HEK293T (cell line): ENCODE measurements around the gene FAM20B.
A peak's percentile ranks its signal among the peaks of the same experiment; 100 is the strongest.

Experiments used
- CTCF ChIA-PET: fragments of 350-600 bp; formaldehyde crosslinking; extraction: SDS; loops from one replicate; lab custom pipeline; 2021; ENCODE audit warnings: antibody characterized with exemption, inconsistent platforms; lab: Yijun Ruan, JAX
- POLR2A ChIA-PET: fragments of 350-600 bp; formaldehyde crosslinking; extraction: SDS; loops from one replicate; lab custom pipeline; 2020; ENCODE audit warnings: antibody characterized with exemption, inconsistent platforms; lab: Yijun Ruan, JAX
- DNase-seq: peaks from one replicate; pipeline ENCODE4 v3.0.0; 2012; ENCODE audit warnings: mixed read lengths; ENCODE audit errors: extremely low spot score
- ARNT ChIP-seq: fragments of 450-650 bp; IDR thresholded peaks from 2 replicates; pipeline ENCODE4 v1.6.1; 2017; ENCODE audit warnings: mild to moderate bottlenecking
- BHLHE40 ChIP-seq: fragments of 450-650 bp; IDR thresholded peaks from 2 replicates; pipeline ENCODE4 v1.6.1; 2016; ENCODE audit warnings: mild to moderate bottlenecking, moderate library complexity, borderline replicate concordance
- CTBP1 ChIP-seq: fragments of 450-650 bp; IDR thresholded peaks from 2 replicates; pipeline ENCODE4 v1.6.1; 2016; ENCODE audit warnings: borderline replicate concordance
- ELF4 ChIP-seq: fragments of 450-650 bp; IDR thresholded peaks from 2 replicates; pipeline ENCODE4 v1.6.1; 2017; ENCODE audit warnings: antibody characterized with exemption
- FOXA1 ChIP-seq: fragments of 450-650 bp; IDR thresholded peaks from 2 replicates; pipeline ENCODE4 v1.6.1; 2016; ENCODE audit warnings: mild to moderate bottlenecking
- FOXK2 ChIP-seq: fragments of 450-650 bp; IDR thresholded peaks from 2 replicates; pipeline ENCODE4 v1.6.1; 2016; ENCODE audit warnings: mild to moderate bottlenecking
- FOXM1 ChIP-seq: fragments of 450-650 bp; IDR thresholded peaks from 2 replicates; pipeline ENCODE4 v1.6.1; 2017; ENCODE audit warnings: mild to moderate bottlenecking, borderline replicate concordance
- HDGF ChIP-seq: fragments of 450-650 bp; IDR thresholded peaks from 2 replicates; pipeline ENCODE4 v1.6.1; 2017; ENCODE audit warnings: antibody characterized with exemption, borderline replicate concordance
- L3MBTL2 ChIP-seq: fragments of 450-650 bp; conservative IDR thresholded peaks from 2 replicates; pipeline ENCODE4 v1.6.1; 2016; ENCODE audit warnings: mild to moderate bottlenecking
- LEF1 ChIP-seq: fragments of 450-650 bp; IDR thresholded peaks from 2 replicates; pipeline ENCODE4 v1.6.1; 2017; ENCODE audit warnings: mild to moderate bottlenecking, borderline replicate concordance
- NFRKB ChIP-seq: fragments of 450-650 bp; IDR thresholded peaks from 2 replicates; pipeline ENCODE4 v1.6.1; 2016; ENCODE audit warnings: mild to moderate bottlenecking, moderate library complexity
- SP1 ChIP-seq: fragments of 450-650 bp; IDR thresholded peaks from 2 replicates; pipeline ENCODE4 v1.6.1; 2017
- SUZ12 ChIP-seq: fragments of 450-650 bp; IDR thresholded peaks from 2 replicates; pipeline ENCODE4 v1.6.1; 2016; ENCODE audit warnings: mild to moderate bottlenecking
- TARDBP ChIP-seq: fragments of 450-650 bp; IDR thresholded peaks from 2 replicates; pipeline ENCODE4 v1.6.1; 2016
- ZNF384 ChIP-seq: fragments of 450-650 bp; IDR thresholded peaks from 2 replicates; pipeline ENCODE4 v1.6.1; 2016
- TF ChIP-seq, protein P1 (sequence below): fragments of 450-650 bp; IDR thresholded peaks from 2 replicates; pipeline ENCODE4 v1.6.1; 2016

The FAM20B gene

DNA sequence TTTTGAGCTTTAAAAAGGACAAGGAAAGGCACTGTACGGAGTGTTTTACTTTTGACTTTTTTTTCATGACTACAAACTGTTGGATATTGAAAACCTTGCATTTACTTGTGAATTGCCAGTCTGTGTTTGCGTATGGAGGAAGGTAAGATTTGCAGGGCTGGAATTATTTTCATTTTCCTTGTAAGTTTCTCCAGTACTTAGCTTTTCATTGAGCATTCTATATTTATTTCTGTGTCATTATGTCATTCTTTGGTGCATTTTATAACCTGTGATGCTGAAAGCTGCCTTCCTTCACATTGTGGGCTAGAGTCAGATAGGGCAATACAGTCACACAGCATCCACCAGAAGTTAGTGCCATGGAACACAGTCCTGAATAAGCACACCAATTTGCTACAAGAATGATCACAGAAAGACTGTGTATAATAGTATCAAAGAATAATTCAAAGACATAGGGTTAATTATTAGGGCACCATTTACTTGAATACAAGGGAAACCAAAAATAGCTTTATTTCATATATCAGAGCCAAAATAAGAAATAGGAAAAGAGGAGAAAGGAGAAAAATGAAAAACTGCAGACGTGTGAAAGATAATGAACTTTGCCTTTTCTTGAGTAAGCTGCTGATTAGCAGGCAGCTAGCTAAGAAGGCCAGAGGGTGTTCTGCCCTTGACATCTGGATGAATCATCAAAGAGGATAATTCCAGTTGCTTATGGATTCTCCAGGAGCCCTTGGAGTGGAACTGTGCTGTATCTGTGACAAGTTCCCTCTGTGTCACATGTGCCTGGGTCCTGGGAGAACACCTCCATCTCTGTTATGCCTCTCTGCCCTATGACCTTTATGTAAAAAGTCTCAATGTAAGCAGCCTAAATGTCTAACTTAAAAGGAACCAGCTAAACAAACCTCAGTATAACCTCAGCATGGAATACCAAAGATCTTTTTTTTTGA, 8.0 kb upstream of the FAM20B start:
- CTCF ChIA-PET: interaction anchor here (1.5 kb wide), 1 partner anchor 15 kb away, joined by 10 read pairs; no protein-coding TSS in a partner anchor
- DNase-seq: no peak
- POLR2A ChIA-PET: interaction anchor here (1.0 kb wide), 1 partner anchor 12 kb away, joined by 3 read pairs; no protein-coding TSS in a partner anchor
- no peak for TF ChIP-seq ARNT

DNA sequence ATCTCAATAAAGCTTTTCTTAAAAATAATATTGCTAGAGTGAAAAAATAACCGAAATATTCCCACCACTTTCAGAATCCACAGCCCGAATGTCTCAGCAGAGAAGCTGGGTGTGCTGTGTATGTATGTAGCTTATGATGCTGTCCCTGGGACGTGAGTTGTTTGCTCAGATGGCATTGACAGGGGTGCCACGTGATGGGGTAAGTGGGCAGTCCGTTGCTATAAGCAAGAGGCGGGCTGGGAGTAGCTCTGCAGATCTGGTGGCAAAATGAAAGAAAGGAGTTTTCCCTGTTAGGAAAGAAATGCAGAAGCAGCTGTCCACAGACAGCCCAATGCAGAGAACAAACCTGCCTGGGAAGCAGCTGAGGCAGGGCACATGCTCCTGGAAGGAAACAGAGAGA, 3.8 kb upstream of the FAM20B start:
- CTCF ChIA-PET: interaction anchor here (1.8 kb wide), 1 partner anchor 19 kb away, joined by 6 read pairs; no protein-coding TSS in a partner anchor
- no peak for DNase-seq
- TF ChIP-seq HDGF: no peak
- no peak for TF ChIP-seq FOXK2
- no peak for TF ChIP-seq SP1
- no peak for TF ChIP-seq ELF4
- TF ChIP-seq, protein P1, sequence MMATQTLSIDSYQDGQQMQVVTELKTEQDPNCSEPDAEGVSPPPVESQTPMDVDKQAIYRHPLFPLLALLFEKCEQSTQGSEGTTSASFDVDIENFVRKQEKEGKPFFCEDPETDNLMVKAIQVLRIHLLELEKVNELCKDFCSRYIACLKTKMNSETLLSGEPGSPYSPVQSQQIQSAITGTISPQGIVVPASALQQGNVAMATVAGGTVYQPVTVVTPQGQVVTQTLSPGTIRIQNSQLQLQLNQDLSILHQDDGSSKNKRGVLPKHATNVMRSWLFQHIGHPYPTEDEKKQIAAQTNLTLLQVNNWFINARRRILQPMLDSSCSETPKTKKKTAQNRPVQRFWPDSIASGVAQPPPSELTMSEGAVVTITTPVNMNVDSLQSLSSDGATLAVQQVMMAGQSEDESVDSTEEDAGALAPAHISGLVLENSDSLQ: no peak
- no peak for TF ChIP-seq NFRKB
- no peak for TF ChIP-seq L3MBTL2
- TF ChIP-seq ARNT: no peak
- POLR2A ChIA-PET: no interaction called here

DNA sequence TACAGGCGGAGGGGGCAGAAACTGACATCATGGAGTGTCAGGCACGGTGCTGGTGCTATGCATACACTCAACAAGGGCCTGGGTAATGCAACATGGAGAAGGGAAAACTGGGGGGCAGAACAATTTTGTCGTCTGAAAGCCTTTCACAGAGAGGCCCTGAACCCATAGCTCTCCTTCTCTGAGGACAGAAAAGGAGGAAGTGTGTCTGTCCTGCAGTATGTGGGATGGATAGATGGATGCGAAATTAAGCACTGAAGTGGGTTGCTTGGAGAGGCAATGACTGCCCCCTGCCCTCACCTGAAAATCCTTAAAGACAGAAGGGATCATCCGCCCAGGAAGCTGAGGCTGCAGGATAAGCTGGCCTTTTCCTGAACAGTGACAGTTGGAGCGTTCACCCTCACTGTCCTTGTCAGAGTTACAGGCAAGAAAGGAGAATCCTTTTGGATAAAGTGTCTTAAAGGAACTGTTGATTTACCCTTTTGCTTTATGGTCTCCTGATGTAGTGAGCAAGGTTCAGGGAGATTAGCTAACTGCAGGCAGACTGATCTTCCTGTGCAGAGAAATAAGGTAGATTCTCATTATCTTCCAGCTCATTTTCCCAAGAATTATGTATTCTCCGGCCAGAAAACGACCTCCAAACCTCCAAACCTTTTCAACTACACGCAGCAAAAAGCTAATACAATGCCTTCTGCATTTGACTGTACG, 1.6 kb upstream of the FAM20B start:
- no peak for TF ChIP-seq ZNF384
- TF ChIP-seq SP1: no peak
- TF ChIP-seq ELF4: no peak
- no peak for TF ChIP-seq LEF1
- TF ChIP-seq FOXM1: no peak
- TF ChIP-seq L3MBTL2: no peak
- TF ChIP-seq HDGF: no peak
- TF ChIP-seq NFRKB: no peak
- TF ChIP-seq FOXA1: no peak
- no peak for TF ChIP-seq CTBP1
- TF ChIP-seq FOXK2: no peak
- no peak for TF ChIP-seq SUZ12
- no peak for TF ChIP-seq BHLHE40
- TF ChIP-seq, protein P1: no peak
- TF ChIP-seq TARDBP: no peak
- no peak for TF ChIP-seq ARNT
- ChIA-PET CTCF (no interaction called here), POLR2A (no interaction called here)
- DNase-seq: no peak

DNA sequence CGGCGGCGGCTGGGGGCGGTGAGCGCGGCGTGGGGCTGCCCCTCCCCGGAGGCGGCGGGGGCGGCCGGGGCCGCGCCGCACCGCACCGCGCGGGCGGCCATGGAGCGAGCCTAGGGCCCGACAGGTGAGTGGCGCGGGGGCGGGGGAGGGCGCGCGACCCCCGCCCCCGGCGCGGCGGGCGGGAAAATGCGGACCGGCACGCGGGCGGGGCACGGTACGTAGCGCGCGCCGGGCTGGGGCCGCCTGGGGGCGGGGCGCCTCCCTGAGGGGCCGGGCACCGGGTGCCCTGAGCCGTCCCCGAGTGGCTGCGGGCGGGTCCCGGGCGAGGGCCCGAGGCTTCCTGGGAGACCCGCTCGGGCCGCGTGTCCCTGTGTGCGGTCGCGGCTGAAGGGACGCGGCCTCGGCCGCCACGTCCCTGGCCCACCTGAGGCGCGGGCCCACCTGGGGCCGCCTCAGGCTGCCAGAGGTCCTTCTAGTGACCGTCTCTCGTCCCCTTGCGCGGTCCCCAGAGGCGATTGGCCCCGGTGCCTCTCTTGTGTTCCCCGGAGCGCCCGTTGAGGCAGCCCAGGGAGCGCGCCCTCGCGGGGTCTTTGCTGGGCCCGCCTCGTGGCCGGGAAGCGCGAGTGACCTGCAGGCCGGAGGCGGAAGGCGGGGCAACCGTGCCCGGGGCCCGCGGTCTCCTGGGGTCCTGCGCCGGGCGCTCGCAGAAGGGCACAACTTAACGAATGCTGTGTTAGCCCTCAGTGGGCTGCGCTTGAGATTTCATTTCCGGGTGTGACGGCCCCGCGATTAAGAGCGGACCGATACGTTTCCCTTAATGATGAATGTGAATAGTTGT, 500 bp downstream of the FAM20B start:
- TF ChIP-seq NFRKB (no peak), LEF1 (peak; percentile 58; the same call in 1 of the 2 replicates), L3MBTL2 (peak; percentile 94), FOXM1 (peak; percentile 90), ARNT (peak; percentile 35; the same call in 1 of the 2 replicates)
- DNase-seq: peak; percentile 83
- POLR2A ChIA-PET: no interaction called here
- CTCF ChIA-PET: no interaction called here

DNA sequence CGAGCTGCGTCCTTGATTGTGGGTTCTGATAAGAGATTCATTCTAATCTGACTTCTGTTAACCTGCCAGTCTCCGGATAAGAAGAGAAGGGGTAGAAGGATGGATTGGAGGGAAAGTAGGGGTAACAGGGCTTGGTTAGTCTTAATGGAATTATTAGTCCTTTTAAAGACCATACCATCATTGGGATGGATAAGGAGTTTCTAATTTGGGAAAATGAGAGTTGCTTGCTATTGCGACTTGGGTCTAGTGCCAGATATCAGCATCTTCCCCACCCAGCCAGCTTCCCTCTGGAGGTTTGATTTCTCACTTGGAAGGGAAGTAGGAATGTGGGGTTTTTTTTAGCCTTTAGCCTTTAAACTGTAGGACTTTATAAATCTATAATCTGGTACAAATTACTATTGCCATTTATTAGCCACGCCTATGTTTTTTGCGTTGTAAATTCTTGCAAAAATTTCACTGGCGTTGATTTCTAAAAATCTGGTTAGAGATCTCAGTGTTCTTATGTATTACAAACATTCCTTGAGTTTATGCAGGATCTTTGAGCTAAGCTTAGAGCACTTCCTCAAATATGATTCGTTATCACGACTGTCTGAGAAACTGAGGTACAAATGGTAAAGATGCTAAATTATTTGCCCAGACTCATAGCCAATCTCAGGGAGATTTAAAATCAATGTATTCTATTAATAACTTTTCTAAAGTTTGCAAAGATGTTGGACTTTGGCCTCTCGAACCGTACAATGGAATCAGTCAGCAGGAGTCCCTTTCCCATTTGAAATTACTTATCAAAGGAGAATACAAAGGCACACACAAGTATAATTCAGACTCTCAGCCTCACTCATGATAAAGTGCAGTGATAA, 1.3 kb downstream of the FAM20B start:
- no peak for DNase-seq
- no peak for TF ChIP-seq L3MBTL2
- TF ChIP-seq, protein P1: 0 out of 2 replicates have a peak, but pooled peaks have one; percentile 53
- ChIA-PET CTCF (no interaction called here), POLR2A (no interaction called here)
